Cardiac septum (tissue), 1 donor: Measurements from ENCODE around the gene SLC25A10. TPM values are rescaled to one million over a fixed set of nuclear protein-coding genes. Genes with fewer than 3 reads are reported as not detected.

ENCODE experiments used
- DNase-seq: peaks from one replicate; pipeline ENCODE4 v3.0.0-alpha.2; 2020; ENCODE audit warnings: low spot score
- intact Hi-C: fragments of 100-400 bp; cut with DNase I; formaldehyde crosslinking; loops from one replicate; pipeline ENCODE4 v1.14.0; 2022
- total RNA-seq: library from RNA; stranded (reverse); fragmentation: NEBNext Ultra II Directional; extraction: Animal tissue kit (Norgen Biotek cat#: 25700); gene quantifications from one replicate; pipeline ENCODE4 v1.2.1, GENCODE V29; 2021
- donor health status: DM: no; HTN: no; CAD: no.

Gene SLC25A10
- total RNA-seq, 1 donor from 2014 or later = 6.3 TPM

DNA sequence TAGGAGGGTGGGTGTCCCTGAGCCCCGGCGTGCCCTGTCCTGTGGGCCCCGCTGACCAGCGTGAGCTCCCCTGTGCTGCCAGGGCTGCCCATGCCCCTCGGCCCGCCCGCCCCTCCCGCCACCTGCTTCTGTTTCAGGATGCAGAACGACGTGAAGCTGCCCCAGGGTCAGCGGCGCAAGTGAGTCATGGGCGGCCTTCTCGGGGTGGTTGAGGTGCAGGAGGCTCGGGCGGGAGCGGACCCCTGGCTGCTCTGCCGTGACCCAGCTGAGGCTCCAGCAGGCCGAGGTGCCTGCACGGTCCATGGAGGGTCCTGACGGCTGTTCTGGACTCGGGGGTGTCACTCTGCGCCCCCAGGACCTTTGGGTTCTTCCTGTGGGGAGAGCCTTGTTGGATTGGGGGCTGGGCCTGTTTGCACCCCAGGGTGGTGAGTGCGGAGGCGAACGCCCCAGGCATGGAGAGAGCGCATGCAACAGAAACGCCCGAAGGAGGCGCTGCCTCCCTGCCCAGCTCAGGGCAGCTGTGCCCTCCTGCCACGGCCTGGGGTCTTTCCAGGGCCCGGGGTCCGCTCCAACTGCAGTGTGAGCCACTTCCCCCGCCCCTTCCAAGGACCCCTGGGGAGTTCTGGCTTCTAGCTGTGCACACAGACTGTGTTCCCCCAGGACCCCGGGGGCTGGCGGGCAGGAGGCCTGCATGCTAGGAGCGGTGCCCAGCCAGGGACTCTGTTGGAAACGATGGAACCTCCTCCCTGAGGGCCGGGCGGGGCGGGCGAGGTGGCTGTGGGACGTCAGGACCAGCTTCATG is 4.0 kb downstream of the SLC25A10 start:
- DNase-seq = no peak
- intact Hi-C loops = no loop called here

DNA sequence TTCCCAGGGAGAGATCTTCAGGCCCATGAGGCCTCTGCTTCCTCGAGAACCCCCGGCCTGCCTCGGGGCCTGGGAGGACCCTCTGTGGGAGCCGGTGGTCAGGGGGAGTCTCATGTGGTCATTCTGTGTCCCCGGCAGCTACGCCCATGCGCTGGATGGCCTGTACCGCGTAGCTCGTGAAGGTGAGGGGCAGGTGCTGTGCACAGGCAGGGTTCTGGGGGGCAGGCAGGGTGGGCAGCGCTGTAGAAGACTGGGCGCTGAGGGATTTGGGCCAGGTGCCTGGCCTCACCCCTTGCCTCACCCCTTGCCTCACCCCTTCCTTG is 4.6 kb downstream of the SLC25A10 start:
- no peak for DNase-seq
- intact Hi-C loops = no loop called here

DNA sequence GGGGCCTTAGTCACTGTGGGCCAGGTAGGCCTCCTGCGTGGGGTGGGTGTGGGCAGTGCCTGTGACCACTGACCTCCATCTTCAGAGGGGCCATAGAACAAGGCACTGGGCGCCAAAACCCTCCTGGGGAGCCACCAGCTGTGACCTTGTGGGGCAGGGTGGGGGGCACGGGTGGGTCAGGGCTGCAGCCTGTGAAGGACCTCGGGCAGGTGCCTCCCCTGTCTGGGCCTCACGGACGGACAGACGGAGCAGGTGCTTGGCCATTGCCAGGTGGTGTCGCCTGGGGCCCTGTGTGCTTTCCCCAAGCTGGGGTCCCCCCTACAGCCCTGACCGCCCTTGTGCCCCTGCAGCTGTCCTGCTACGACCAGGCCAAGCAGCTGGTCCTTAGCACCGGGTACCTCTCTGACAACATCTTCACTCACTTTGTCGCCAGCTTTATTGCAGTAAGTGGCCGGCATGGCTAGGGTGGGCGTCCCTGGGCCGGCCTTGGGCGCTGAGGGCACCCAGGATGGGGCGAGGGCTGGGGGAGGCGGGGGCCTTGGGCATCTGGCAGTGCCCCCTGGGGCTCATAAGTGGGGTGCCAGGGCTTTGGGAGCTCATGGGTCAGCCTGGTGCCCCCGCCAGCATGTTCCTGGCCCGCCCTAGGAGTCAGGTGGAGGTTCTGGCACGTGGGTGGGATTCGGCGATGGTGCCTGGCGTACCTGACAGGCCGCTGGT is 5.1 kb downstream of the SLC25A10 start:
- intact Hi-C loops = no loop called here
- DNase-seq = no peak

DNA sequence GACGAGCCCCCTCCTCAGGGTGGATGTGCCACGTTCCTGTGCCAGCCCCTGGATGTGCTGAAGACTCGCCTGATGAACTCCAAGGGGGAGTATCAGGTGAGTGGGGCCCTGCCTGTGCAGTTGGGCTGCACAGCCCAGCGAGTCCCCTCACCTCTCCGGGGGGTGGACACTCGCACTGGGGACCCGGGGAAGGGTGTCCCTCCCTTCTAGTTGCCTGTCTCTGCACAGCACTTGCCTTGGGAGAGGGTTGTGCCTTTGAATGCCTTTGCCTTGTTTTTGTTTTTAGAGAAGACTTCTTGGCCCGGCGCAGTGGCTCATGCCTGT is 5.6 kb downstream of the SLC25A10 start:
- DNase-seq = no peak
- intact Hi-C loops = no loop called here

DNA sequence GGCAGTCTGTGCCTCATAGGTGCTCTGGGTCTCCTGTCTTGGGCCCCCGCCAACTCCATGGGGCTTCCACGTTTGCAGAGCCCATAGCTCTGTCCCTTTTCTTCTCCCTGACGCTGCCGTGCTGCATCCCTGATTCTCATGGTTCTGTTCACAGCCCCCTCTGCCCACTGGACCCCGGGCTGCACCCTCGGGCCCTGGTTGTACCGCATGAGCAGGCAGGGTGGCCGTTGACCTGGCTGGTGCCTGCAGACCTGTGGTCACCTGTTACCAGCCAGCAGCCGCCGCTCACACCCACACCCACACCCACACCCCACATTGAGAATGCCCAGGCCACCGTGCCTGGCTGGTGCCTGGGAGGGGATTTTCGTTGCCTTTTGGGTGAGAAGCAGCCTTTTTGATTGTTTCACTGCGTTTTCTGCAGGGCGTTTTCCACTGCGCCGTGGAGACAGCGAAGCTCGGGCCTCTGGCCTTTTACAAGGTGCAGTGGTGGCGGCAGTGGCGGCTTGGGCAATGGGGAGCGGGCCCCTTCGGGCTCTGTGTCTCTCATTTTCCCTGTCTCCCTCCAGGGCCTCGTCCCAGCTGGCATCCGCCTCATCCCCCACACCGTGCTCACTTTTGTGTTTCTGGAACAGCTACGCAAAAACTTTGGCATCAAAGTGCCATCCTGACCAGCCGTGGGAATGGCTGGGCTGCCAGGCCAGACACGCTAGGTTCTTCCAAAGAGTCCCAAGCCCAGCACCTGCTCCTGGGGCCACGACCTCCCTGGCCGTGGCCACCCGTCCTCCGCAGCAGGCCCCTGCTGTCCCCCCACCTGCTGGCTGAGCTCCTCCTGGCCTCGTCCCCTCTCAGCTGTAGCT is 7.6 kb downstream of the SLC25A10 start:
- intact Hi-C loops = no loop called here
- no peak for DNase-seq

DNA sequence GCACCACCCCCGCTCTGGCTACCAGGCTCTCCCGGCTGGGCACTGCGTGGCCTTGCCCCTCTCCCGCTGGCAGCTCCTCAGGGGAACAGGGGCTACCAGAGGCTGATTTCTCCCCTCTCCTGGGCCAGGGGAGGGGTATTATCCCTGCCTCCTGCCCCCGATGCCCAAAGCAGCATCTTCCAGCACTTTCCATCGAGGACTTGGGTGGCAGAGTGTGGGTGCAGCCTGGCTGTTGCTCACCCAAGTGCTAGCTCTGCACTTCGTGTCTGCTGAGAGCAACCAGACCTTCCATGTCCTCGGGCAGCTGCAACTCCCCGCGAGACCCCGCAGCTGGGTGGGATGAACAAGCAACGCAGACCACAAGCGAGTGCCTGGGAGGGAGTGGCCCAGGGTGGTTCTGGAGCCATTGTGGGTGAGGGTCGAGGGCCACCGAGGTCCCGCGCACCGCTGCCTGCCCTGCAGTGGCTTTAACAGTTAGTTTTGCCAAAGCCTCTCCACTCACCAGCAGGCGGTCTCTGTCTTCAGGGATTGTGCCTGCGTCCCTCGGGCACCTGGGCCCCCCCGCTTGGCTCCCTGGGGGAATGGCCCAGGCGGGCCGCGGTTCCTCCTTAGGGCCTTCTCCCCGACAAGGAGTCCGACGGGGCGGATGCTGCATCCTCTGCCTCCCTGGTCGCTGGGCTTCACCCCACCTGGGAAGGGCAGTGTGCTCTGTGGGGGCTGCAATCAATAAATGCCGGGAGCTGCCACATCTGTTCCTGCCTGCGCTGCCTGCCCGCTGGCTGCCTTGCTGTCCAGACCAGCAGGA is 8.4 kb downstream of the SLC25A10 start:
- intact Hi-C loops = no loop called here

DNA sequence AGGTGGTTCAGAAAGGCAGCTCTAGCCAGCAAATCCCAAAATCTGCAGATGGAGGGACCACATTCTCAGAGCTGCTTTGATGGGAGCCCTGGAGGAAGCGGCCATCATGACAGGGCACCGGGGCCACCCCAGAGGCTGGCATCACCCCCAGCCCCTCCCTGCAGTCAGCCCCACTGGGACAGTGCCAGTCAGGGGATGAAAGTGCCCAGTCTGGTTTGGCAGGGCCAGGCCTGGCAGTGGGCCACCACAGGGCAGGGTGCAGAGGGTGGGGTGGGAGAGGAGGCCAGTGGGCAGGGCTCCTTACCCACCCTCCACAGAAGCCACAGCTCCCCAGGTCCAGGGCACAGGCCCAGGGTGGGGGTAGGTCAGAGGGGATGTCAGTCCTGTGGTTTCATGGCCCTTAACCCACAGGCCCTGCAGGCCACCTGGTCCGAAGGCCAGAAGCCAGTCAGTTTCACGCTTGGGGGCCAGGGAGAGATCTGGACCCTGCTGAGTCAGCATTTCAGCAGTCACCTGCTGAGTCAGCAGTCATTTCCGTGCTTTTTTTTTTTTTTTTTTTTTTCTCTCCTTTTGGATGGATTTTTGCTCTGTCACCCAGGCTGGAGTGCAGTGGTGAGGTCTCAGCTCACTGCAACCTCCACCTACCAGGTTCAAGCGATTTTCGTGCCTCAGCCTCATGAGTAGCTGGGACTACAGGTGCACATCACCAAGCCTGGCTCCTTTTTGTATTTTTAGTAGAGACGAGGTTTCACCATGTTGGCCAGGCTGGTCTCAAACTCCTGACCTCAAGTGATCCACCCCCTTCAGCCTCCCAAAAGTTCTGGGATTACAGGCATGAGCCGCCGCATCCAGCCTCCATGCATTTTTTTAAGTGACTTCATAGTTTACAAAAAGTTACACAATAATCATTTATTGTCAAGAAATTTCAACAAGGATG is 10.4 kb downstream of the SLC25A10 start:
- intact Hi-C loops = no loop called here
- DNase-seq = no peak

More for the DNA sequence above, 8.4 kb downstream of the SLC25A10 start:
- no peak for DNase-seq

DNA sequence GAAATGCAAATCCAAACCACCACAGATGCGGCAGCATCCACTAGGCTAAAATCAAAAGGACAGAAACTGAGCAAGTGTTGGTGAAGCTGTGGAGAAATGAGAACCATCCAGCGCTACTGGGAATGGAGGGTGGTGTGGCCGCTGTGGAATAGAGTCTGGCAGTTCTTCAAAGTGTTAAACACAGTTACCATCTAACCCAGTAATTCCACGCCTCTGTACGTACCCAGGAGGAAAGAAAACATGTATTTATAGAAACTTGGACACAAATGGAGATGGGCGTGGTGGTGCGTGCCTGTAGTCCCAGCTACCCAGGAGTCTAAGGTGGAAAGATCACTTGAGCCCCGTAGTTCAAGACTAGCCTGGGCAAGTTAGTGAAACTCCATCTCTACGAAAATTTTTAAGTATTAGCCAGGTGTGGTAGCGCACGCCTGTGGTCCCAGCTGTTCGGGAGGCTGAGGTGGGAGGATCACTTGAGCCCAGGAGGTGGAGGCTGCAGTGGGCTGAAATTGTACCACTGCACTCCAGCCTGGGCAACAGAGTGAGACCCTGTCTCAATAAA is 11.6 kb downstream of the SLC25A10 start:
- DNase-seq = no peak
- intact Hi-C loops = no loop called here

DNA sequence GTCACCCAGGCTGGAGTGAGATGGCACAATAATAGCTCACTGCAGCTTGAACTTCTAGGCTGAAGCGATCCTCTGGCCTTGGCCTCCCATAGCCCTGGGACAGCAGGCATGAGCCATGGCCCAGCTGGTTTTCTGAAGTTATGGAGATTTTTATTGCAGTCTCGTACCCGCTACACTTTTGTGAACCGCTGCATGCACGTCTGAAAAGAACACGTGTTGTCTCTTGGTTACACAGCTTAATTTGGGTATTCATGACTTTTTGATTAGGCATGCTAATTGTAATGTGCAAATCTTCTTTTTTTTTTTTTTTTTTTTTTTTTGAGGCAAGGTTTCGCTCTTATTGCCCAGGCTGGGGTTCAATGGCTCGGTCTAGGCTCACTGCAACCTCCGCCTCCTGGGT is 13.4 kb downstream of the SLC25A10 start:
- intact Hi-C loops = no loop called here
- DNase-seq = no peak

DNA sequence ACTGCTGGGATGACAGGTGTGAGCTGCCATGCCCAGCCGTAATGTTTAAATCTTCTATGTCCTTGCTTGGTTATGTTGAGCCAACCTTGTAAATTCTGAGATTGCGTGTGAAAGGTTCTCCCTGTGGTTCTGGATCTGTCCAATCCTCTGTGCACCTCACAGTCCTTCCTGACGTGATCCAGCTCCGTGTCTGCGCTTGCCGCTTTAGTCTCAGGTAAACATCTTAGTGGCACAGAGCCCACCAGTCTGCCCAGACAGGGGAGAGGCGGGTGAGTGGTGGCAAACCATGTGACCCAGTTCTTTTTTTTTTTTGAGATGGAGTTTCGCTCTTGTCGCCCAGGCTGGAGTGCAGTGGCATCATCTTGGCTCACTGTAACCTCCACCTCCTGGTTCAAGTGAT is 13.9 kb downstream of the SLC25A10 start:
- no peak for DNase-seq
- intact Hi-C loops = no loop called here

DNA sequence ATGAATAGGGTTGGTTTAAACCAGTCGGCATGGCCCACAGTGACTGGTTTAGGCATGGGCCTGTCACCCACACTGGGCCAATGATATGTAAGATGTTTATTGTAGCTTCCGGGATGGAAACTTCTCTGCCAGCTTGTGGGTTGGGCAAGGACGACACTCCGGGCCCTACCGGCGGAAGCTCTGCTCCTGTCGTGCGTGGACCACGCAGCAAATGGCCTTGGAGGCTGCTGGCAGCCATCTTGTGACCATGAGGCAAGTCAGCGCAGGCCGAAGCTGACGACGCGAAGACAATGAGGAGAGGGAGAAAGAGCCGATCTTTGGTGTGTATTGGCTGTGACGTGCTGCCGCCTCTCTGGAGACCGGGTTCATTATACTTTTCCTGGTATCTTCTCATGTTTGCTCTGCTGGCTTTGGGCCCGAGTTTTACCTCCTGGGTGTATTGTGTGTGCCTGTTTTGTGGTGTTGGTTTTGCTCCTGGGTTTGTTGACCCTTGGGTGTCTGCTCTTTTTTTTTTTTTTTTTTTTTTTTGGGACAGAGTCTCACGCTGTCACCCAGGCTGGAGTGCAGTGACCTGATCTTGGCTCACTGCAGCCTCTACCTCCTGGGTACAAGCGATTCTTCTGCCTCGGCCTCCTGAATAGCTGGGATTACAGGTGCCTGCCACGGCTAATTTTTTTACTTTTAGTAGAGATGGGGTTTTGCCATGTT is 15.4 kb downstream of the SLC25A10 start:
- intact Hi-C loops = no loop called here
- no peak for DNase-seq

DNA sequence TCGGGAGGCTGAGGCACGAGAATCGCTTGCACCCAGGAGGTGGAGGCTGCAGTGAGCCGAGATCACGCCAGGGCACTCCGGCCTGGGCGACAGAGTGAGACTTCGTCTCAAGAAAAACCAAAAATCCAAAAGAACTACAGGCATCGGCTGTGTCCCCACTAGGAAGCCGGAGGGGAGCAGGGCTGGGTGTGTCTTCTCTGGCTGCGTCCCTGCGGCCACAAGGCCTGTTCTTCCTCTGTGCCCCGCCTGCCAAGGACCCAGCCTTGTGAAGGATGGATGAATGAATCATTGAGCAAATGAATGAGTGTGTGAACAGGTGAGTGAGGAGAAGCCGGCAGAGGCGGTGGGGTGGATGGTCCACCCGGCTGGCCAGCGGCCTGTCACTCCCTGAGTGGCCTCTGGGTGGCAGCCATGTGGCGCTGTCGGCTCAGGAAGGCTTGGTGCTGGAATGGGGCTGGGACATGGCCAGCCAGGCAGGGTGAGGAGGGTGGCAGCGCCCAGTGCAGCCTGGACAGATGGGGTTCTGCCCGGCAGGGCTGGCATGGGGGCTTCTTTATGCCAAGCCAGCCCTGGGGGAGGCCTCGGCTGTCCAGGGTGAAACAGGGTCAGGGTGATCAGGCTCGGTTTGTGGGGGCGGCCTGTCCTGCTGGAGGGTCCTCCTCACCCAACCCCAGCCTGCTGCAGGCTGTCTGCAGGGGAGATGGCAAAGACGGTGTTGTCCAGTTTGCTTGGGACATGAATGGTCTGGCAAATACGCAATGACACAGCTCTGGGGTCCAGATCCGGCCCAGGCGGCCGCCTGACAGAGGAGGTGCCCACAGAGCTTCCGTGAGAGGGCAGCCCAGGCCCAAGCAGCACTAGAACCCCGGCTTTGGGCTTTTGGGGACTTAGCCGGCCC is 21.7 kb downstream of the SLC25A10 start:
- intact Hi-C loops = no loop called here
- DNase-seq = peak; percentile 89

DNA sequence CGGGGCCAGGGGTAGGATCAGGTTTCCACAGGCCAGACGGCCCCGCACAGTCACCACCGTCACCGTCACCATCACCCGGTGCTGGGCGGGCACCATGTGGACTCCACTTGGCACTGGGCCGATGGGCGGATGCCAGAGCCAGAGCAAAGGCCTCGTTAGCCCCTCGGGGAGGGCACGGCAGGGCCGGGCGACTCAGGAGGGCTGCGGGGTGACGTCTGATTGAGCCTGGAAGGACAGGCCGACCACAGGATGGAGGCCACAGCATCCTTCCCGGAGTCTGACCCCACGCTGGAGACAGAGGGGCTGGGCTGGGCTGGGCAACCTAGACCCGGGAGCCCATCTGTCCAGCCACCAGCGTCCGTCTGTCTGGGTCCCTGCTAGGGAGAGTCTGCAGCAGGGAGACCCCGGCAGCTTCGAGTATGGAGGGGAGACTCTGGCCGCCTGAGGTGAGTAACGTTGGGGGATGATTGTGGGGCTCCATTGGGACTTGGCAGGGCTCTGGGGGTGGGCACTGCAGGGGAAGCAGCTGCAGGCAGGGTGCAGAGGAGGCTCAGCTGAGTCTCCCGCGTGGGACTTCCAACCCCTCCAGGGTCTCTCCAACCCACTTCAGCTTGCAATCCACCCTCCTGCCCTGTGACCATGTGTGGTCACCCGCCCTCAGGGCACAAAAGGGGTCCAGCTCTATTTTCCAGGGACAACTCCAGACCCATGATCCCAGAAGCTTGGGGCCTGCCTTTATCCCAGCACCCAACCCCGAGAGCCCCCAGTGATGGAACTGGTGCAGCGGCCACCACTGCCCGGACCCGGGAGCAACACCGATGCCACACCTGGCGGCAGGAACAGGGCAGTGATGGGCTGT is 22.6 kb downstream of the SLC25A10 start:
- intact Hi-C loops = no loop called here
- no peak for DNase-seq

DNA sequence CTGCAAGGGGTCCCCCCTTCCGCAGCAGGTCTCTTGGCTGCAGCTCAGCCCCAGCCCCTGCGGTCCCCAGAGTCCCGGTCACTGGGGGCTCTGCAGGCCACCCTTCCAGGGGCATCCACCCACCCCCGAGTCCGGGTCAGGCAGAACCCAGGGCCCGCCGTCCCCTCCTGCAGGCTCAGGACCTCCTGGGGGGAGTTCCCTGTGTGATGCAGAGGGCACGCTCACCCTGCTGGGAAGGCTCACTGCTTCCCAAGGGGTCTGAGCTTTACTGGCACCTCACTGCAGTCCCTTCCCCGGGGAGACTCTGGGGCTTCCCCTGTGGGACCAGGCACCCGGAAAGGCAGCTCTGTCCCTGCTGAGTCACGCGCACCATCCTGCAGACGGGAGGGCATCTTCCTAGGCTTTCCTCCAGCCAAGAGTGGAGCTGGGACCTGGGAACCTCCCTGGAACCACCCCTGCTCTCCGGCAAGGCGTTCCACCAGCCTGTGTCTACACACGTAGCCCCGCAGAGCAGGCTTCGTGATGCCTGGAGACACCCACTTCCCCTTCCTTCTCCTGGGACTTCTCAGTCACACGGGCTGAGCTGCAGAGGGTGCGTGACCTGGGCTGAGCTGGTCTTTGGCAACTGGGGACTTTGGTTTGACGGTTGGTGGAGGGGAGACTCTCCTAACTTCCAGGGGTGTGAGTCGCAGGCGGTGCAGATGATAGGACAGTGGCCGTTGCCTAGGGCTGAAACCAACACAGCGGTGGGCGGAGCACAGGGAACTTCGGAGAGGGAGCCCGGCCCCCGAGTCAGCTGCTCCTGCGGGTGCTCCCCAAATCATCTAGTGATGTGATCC is 23.4 kb downstream of the SLC25A10 start:
- no peak for DNase-seq
- intact Hi-C loops = no loop called here
